ENCODE results near the gene HMHB1.
"Not testable (repeated sequence)": the region's sequence is repeated elsewhere in the genome, so short reads cannot be mapped to it uniquely, and the experiment has no call there.

HMHB1 gene

DNA sequence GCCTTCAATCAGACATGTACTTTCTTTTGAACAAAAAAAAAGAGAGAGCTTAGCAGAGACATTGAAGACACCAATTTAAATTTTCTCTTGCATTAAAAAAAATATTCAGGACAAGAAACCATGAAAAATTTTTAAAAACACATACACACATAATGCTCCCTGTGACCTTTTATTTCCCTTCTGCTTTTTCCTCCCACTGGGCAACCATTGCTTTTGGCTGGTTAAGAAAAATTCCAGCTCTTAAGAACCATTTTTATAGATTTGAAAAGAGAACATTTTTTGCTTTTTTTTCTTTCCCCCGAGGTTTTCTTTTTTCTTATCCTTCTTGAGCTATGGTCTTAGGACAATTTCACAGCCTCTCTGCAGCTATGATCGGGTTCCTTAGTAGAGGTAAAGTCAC, 6.1 kb upstream of the HMHB1 start:
- no peak for DNase-seq

DNA sequence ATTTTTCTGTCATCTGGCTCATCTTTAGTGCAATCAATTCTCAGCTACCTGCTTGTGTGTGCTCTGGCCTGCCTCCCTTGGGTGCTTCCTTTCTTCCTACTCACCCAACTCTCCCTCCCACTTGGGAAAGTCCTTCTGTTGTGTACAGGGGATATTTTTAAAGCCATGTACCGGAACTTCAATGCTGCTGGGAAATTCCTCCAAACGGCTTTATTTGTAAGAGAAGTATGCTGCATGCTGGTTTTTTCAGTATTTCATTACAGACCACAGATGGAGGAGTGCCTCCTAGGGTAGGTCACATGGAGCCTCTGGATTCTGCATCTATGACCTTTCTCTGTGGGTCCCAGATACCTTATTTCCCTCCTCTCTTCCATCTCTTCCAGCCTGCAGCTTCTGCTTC, 5.4 kb upstream of the HMHB1 start:
- no peak for DNase-seq

DNA sequence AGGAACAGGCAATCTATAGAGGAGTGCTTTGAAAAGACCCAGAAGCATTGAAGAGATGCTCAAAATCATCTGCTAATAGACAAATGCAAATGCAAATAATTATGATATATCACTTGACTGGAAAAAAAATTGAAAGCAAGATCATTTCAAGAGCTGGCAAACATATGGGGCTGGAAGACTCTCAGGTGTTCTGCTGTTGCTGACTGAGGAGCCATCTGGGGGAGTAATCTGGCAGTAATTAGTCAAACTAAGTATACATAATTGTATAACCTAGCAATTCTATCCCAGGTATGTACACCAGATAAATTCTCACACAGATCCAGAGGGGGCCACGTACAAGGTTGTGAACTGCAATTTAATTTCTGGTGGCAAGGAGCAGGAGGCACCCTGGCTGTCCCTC, 4.6 kb upstream of the HMHB1 start:
- DNase-seq, result no peak

DNA sequence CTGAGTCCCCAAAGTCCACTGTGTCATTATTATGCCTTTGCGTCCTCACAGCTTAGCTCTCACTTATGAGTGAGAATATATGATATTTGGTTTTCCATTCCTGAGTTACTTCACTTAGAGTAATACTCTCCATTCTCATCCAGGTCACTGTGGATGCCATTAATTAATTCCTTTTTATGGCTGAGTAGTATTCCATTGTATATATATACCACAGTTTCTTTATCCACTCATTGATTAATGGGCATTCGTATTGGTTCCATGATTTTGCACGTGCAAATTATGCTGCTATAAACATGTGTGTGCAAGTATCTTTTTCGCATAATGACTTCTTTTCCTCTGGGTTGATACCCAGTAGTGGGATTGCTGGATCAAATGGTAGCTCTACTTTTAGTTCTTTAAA, 4.4 kb downstream of the HMHB1 start:
- DNase-seq, result not testable (repeated sequence)

DNA sequence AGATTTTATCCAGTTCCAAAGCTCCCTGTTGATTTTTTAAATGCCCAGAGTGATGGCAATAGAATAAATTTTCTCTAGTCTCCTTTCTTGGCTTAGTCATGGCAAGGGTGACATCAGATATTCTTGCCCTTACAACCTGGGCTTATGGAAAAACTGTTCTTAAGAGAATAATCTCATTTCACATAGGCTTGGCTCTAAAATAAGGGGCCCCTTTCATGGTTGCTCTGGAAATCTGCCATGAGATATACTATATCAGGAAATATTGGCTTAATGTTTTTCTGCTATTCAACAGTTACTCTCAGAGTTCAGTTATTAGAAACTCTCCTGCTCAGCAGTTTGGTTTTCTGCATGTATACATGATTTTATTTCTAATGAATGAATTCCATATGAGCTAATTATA, 7.8 kb downstream of the HMHB1 start:
- DNase-seq, result no peak

DNA sequence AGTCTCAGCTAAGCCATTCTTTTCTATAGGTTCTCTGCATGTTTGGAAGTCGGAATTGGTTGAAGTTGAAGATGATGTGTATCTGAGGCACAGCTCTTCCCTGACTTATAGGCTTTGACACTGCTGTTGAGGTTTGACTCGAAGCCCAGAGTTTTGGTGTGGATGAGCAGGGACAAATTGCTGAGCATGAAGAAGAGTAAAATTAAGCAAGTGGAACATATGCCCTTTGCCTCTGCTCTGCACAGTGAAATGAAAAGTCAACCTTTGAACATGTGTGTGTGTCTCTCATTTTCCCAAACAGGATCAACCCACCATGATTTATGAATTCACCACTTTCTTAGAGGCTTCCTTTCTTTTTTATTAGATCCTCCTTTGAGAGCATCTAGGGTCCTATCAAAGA, 8.5 kb downstream of the HMHB1 start:
- no peak for DNase-seq

DNA sequence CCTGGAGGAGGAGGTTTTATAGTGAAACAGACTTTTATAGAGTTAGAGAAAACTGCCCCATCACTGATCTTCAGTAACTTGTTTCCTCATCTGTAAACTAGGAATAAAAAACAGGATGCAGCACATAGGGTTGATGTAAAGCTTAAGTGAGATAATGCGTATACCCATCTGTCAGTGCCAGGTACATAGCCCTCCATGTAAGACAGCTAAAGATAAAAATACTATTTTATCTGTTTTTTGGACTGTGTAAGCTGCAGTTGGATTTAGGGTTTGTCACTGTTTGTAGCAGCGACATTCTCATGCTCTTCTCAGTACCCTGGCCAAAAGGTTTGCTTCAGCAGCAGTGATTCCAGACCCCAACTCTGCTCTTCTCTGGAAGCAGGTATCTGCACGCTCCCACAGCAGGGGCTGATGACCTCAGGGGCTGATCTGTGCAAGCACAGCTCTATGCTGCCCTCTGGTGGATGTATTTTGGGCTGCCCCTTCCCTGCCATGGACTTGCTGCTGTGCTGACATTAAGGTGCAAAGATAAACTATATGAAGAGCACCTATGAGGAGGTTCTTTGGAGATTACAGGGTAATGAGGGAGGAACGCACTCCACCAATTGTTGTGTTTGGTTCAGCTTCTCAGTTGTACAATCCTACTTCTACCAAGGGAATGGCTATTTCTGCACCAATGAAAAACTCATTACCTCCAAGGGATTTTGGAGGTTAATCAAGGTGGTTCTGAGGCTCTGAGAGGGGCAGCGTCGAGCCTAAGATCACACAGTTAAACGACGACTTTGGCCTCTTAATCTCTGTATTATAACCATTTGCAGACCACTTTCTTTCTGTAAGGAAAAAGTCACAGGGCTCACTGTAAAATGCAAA, 13.1 kb downstream of the HMHB1 start:
- DNase-seq, result peak; percentile 94

DNA sequence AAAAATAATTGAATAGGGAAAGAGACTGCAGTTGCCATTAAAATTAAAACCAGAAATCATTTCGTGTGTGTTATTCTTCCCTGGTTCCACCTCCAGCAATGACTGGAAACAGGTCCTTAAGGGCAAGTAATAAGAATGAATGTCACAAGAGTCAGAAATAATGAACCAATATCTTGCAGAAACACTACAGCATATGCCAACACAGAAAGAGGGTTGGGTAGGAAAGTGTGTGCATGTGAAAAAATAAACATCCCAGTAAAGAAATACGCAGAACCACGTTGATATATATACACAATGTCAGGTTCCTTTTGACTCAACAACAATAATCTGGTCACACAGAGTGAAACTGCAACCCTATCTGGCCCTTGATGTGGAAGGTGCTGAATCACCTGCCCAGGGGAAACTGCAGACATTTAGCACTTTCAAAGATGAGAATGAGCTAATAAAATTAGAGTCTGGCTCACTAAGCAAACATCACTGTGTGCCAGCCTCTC, 15.0 kb downstream of the HMHB1 start:
- DNase-seq, result no peak

DNA sequence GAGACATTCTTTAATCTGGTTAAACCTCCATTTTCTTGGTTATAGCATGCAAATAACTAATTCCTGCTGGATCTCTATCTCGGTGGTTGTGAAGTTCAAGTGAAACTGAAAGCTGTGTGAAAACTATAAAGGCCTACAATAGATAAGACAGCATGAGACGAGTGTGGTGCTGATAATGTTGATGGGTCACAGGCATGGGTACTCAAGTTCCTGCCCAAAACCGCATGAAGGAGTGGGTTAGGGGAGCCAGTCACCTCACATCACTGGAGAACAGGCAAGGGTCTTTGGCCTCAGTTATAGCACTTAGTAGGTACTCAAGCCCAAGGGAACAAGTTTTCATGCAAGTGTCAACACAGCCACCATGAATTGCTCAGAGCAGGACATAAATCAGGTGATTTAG, 16.7 kb downstream of the HMHB1 start:
- no peak for DNase-seq

DNA sequence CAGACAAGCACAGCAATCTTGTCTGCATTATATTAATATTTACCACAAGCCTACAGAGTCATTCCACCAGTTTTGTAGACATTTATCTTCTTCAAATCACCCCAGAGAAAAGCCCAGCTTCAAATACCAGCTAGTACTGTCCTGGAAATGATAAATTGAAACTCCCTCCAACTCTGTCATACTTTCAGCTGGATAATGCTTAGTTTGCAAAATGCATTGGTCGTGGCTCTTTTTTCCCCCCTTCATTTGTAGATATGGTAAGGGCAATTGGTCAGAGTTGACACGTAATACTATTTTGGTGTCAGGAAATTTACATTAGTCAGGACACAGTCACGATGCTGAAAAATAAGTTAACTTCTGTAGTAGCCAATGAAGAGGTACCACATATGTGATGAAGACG, 21.2 kb downstream of the HMHB1 start:
- DNase-seq, result no peak

DNA sequence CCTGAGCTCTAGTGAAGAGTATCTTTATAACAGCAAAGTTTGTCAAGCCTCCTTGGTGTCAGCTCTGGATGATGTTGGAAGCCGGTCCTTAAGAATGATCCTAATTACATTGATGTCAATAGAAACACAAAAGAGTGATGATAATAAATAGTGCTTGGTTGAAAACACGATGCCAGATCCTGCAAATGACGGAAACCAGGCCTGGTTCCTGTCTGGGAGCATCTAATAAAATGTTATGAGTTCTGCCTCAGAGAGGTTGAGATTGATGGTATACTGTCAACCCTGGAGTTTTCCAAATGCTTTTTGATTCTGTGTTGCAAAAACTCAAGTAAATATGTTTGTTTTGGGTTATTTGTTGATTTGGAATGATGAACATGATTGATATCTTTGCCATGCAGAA, 23.3 kb downstream of the HMHB1 start:
- no peak for DNase-seq

DNA sequence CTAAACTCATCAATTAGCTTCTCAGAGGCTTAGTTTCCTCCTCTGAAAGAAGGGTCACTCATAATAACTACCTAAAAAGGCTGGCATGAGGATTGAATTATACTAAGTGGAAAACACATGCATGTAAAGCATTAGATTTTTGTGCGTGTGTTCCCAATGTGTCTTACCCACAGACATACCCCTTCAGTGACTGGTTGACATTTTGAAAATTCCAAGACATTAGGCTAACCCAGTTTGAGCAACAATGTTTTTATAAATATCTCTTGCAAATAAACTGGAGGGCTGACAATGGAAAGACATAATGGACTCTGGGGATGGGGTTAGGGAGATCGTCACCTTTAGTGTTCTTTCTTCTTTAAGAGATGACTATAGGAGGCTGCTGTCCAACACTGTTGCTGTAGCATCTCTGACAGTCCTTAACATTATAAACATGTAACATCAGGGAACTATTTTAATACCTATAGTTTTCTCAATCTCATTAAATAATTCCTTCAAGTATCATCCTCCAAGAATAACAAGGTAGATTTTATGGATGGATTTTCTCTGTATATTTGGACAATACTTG, 24.3 kb downstream of the HMHB1 start:
- no peak for DNase-seq

DNA sequence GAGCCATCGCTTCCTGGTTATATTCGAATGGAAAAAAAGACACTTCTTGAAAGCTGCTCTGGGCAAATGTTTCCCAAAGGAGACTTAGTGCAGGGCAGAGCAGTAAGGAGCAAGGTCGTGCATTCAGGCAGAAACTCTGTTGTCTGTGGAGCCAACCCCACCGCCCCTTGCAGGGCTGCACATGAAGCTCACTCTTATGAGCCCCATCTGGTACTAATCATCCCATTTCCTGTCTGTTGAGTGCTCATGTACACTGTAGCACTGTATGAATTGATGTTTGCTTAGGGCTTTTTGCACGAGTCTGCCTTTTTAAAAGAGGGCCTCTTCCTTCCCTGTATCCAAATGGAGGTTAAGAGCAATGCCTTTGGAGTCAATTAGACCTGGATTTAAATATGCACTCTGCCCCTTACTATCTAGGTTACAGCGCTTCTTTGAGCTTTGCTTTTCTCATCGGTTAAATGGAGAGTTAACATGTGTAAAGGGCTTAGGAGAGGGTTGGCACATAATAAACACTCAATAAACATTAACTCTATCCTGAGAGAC, 25.4 kb downstream of the HMHB1 start:
- DNase-seq, result no peak

DNA sequence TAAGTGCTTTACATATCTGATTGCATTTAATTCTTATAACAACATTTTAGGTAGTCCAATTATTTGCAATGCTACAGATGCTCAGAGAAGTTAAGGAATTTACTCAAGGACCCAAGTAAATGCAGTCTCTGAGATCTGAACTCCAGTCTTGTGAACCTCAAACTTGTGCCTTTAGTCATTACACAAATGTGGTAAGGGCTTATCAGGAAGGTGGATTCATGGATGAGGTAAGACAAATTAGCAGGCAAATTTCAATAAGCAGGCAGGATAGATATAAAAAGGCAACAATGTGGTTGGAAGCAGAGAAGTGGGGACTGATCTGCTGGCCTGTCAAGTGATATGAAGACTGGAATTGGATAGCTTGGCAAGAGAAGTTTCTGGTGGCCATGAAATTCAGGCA, 29.5 kb downstream of the HMHB1 start:
- no peak for DNase-seq

DNA sequence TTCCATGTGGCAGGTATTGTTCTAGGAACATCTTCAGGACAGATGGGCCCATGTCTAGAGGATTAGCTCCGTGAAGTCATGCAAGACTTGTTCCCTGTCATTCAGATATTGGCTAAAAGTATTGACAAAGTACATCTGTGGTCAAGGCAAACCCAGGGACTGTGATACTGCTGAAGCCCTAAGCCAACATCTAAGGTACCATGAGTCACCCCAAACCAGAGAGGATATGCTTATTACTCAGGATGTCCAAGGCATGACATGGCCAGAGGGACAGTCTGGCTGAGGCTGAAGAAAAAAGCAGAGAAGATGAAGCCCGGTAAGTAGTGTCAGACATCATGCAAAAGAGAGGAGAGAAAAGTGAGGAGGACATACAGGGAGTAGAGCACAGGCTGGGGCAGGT, 31.0 kb downstream of the HMHB1 start:
- DNase-seq, result no peak

DNA sequence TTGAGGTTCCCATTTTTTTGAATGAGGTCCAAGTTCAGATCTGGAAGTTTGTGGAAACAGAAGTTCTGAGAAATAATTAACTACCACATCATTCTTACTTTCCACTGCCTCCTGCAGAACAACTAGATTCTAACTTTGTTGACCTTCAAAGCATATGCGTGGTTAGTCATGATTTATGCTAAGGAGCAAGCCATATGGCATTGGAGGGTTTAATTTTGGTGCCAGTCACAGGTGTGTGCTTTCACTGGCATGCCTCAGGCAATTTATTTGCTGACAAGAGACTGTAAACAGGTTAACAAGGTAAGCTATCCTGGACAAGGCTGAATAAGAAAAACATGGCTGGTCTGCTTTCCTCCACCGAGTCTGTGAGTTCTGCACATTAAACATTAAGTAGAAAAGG, 31.5 kb downstream of the HMHB1 start:
- no peak for DNase-seq

DNA sequence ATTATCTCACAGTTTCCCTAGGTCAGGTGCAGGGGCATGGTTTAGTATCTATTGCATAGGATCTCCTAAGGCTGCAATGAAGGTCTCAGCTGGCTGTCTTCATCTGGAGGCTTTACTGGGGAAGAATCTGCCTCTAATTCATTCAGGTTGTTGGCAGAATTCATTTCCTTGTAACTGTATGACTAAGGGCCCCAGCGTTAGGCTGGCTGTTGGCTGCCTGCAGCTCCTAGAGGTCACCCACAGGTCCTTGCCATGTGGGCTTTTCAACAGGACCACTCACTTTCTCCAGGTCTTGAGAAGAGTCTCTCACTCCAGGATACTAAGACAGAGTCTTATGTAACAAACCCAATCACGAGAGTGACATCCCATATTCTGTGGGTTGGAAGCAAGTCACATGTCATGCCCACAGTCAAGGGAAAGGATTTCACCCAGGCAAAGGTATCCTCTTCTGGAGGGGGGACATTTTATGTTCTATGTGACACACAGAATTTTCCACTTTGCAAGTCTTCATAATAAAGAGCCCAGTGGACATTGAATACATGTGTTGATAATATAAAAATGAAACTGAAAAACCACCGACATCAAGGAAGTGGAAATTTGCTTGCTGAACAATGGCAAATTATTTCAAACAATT, 38.2 kb downstream of the HMHB1 start:
- DNase-seq, result no peak

DNA sequence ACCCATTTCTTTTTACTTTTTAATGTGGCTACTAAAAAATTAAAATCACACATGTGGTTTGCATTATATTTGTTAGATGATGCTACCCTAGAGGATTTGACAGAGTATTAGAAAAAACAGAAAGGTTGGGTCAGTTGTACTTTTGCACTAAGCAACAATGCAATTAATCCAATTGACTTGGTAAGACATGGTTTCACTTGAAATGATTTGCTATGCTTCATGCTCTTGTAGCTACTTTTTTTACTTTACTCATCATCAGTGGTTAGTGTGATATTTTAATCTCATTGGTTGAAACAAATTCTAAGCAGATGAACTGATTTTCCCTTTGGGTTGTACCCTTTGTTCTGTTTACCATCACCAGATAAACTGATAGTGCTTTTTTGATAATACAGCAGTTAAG, 39.4 kb downstream of the HMHB1 start:
- no peak for DNase-seq

DNA sequence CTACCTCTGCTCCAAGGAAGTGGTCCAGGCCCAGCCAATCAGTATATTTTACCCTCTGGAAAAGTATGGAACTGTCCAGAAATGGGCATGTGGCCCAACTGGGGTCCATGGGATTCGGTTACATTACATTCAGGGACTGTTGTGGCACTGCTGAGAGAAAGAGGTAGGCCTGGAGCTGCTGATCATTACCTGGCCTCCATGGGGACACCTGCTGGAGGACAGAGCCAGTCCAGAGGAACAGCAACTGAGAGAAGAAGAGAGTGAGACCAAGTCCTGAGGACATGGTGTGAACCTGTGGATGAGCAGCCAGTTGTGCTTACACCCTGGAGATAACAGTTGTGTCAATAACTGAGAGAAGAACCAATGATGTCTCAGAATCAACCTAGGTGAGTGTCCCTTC, 48.2 kb downstream of the HMHB1 start:
- DNase-seq, result no peak

DNA sequence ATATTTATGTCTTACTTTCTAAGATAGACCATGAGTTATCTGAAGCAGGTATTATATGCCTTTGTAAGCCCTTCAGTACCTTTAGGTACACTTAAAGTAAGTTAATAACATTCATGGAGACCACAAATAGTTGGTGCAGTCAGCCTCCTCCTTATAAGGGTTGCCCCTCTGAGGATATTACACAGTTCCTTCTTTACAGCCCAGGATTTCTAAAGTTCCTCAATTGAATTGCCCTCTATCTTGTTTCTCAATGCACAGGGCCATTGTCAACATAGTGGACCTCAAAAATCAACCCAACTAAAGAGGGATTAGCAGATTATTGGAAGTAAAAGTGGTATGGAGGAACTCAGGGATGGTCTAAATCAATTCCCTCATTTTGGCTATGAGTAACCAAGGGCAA, 50.3 kb downstream of the HMHB1 start:
- no peak for DNase-seq

DNA sequence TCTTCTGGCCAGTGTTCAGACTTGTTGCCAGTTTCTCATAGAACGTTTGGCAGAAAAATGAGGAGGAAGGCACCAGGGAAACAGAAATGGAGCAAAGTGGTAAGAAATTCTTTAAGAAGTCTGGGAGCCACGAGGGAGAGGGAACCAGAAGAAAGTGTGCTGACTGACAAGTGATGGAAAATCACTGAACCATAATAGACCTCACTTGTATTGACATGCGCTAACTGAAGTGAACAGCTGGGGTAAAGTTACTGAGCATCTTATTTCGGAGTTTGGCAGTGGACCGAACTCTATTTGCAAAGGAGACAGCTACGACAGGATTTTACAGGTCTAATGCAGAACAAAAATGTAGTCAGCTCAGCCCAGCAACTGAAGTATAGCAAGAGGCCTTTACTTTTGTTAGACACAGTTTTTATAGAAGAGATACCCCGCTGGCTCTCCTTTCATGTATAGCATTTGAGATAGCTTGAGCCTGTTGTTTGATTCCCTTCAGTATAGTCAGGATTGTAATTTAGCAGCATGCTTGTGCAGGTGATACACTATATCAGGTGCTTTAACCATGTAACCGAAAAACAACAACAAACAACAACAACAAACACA, 53.6 kb downstream of the HMHB1 start:
- DNase-seq, result no peak
